K562 (cell line): Measurements from ENCODE around the gene DMD. TPM values are rescaled to one million over a fixed set of nuclear protein-coding genes. Genes with fewer than 3 reads are reported as not detected.

Experiments used
- BRD9 ChIP-seq: fragments of 450-650 bp; IDR thresholded peaks from 2 replicates; pipeline ENCODE4 v1.6.1; 2018; ENCODE audit warnings: low read depth; ENCODE audit not compliant: partially characterized antibody
- CREM ChIP-seq: IDR thresholded peaks from 2 replicates; pipeline ENCODE4 v1.6.1; 2014; ENCODE audit warnings: antibody characterized with exemption, low read depth
- HMGN3 ChIP-seq: IDR thresholded peaks from 2 replicates; pipeline ENCODE4 v1.6.1; 2011; ENCODE audit warnings: borderline replicate concordance, low read depth, mild to moderate bottlenecking, mixed read lengths, low read length; ENCODE audit not compliant: insufficient read length; ENCODE audit errors: extremely low read depth
- ILF3 ChIP-seq: fragments of 450-650 bp; IDR thresholded peaks from 2 replicates; pipeline ENCODE4 v1.6.1; 2018; ENCODE audit warnings: antibody characterized with exemption, mild to moderate bottlenecking, moderate library complexity, borderline replicate concordance
- PHB2 ChIP-seq: fragments of 450-650 bp; IDR thresholded peaks from 2 replicates; pipeline ENCODE4 v1.6.1; 2017; ENCODE audit warnings: low read depth
- POLR2H ChIP-seq: IDR thresholded peaks from 2 replicates; pipeline ENCODE4 v1.6.1; 2016; ENCODE audit warnings: missing genetic modification characterization, low read depth, mild to moderate bottlenecking, control low read depth, missing compliant biosample characterization, moderate library complexity
- TAF7 ChIP-seq: fragments of 450-650 bp; IDR thresholded peaks from 2 replicates; pipeline ENCODE4 v1.6.1; 2016; ENCODE audit warnings: missing genetic modification characterization, missing compliant biosample characterization
- TCFL5 ChIP-seq: fragments of 250-450 bp; sonication (Bioruptor Pico); conservative IDR thresholded peaks from 2 replicates; pipeline ENCODE4 v1.6.1; 2021; ENCODE audit warnings: mild to moderate bottlenecking, moderate library complexity, matching md5 sums
- polyA plus RNA-seq, 8 experiments: library from polyadenylated mRNA; depleted of rRNA in 4 of 8; stranded (reverse) in 5 of 8; unstranded in 3 of 8; fragments of >200 nt; fragmentation: Nextera tagmentation in 2 of 8; fragmentation: Illumina TruSeq in 1 of 8; extraction: Ambion mirVana in 2 of 8; extraction: Trizol in 1 of 8; gene quantifications; 2 replicates each; pipeline versions ENCODE4 v1.2.1 to v1.2.3, GENCODE V29; 2011 to 2014; ENCODE audit warnings: inconsistent platforms in 1 of 8, missing spikeins in 1 of 8
- total RNA-seq, 7 experiments: library from RNA; depleted of rRNA in 6 of 7; stranded (reverse); fragments of >200 nt in 6 of 7; fragmentation: Illumina TruSeq in 2 of 7; extraction: Trizol in 2 of 7; gene quantifications; 2 replicates each; pipeline versions ENCODE4 v1.2.1 to v1.2.3, GENCODE V29; 2011 to 2021; ENCODE audit warnings: low replicate concordance in 1 of 7
- TF ChIP-seq, protein P1 (sequence below): sonication (generic); formaldehyde crosslinking; IDR thresholded peaks from 2 replicates; pipeline ENCODE4 v1.8.0; 2023; ENCODE audit warnings: mild to moderate bottlenecking, missing genetic modification reagents
- TF ChIP-seq, protein P2 (sequence below): fragments of 450-650 bp; IDR thresholded peaks from 2 replicates; pipeline ENCODE4 v1.6.1; 2016; ENCODE audit warnings: mild to moderate bottlenecking, moderate library complexity
- TF ChIP-seq, protein P3 (sequence below): fragments of 250-450 bp; sonication (Bioruptor Pico); IDR thresholded peaks from 2 replicates; pipeline ENCODE4 v1.5.0; 2021; ENCODE audit warnings: mild to moderate bottlenecking, borderline replicate concordance

The DMD gene
- total and polyA plus RNA-seq, 9 of the 15 experiments (the other 6 are each of a cell fraction or from before 2014, with no cell fraction given) = 3.8 to 20.4 (median 11.4) TPM

DNA sequence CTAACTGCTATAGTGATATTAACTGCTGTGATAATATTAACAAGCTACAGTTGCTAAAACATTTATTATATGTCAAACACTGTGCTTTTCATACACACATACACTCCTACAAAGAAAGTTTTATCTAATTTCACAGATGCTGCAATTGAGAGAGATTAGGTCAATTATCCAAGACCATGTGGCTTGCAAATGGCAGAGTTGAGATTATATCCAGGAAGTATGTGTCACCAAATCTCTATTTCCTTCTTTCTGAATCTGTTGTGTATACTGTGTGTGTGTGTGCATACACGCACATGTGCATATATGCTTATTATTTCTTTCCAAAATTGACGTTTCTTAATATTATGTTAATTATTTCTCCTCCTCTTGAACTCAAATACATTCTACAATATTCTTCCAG, 1363.6 kb downstream of the DMD start (continued):
- TF ChIP-seq, protein P1, sequence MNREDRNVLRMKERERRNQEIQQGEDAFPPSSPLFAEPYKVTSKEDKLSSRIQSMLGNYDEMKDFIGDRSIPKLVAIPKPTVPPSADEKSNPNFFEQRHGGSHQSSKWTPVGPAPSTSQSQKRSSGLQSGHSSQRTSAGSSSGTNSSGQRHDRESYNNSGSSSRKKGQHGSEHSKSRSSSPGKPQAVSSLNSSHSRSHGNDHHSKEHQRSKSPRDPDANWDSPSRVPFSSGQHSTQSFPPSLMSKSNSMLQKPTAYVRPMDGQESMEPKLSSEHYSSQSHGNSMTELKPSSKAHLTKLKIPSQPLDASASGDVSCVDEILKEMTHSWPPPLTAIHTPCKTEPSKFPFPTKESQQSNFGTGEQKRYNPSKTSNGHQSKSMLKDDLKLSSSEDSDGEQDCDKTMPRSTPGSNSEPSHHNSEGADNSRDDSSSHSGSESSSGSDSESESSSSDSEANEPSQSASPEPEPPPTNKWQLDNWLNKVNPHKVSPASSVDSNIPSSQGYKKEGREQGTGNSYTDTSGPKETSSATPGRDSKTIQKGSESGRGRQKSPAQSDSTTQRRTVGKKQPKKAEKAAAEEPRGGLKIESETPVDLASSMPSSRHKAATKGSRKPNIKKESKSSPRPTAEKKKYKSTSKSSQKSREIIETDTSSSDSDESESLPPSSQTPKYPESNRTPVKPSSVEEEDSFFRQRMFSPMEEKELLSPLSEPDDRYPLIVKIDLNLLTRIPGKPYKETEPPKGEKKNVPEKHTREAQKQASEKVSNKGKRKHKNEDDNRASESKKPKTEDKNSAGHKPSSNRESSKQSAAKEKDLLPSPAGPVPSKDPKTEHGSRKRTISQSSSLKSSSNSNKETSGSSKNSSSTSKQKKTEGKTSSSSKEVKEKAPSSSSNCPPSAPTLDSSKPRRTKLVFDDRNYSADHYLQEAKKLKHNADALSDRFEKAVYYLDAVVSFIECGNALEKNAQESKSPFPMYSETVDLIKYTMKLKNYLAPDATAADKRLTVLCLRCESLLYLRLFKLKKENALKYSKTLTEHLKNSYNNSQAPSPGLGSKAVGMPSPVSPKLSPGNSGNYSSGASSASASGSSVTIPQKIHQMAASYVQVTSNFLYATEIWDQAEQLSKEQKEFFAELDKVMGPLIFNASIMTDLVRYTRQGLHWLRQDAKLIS (CRISPR knock-in tag) = no peak
- TF ChIP-seq ILF3 = no peak
- TF ChIP-seq, protein P2, sequence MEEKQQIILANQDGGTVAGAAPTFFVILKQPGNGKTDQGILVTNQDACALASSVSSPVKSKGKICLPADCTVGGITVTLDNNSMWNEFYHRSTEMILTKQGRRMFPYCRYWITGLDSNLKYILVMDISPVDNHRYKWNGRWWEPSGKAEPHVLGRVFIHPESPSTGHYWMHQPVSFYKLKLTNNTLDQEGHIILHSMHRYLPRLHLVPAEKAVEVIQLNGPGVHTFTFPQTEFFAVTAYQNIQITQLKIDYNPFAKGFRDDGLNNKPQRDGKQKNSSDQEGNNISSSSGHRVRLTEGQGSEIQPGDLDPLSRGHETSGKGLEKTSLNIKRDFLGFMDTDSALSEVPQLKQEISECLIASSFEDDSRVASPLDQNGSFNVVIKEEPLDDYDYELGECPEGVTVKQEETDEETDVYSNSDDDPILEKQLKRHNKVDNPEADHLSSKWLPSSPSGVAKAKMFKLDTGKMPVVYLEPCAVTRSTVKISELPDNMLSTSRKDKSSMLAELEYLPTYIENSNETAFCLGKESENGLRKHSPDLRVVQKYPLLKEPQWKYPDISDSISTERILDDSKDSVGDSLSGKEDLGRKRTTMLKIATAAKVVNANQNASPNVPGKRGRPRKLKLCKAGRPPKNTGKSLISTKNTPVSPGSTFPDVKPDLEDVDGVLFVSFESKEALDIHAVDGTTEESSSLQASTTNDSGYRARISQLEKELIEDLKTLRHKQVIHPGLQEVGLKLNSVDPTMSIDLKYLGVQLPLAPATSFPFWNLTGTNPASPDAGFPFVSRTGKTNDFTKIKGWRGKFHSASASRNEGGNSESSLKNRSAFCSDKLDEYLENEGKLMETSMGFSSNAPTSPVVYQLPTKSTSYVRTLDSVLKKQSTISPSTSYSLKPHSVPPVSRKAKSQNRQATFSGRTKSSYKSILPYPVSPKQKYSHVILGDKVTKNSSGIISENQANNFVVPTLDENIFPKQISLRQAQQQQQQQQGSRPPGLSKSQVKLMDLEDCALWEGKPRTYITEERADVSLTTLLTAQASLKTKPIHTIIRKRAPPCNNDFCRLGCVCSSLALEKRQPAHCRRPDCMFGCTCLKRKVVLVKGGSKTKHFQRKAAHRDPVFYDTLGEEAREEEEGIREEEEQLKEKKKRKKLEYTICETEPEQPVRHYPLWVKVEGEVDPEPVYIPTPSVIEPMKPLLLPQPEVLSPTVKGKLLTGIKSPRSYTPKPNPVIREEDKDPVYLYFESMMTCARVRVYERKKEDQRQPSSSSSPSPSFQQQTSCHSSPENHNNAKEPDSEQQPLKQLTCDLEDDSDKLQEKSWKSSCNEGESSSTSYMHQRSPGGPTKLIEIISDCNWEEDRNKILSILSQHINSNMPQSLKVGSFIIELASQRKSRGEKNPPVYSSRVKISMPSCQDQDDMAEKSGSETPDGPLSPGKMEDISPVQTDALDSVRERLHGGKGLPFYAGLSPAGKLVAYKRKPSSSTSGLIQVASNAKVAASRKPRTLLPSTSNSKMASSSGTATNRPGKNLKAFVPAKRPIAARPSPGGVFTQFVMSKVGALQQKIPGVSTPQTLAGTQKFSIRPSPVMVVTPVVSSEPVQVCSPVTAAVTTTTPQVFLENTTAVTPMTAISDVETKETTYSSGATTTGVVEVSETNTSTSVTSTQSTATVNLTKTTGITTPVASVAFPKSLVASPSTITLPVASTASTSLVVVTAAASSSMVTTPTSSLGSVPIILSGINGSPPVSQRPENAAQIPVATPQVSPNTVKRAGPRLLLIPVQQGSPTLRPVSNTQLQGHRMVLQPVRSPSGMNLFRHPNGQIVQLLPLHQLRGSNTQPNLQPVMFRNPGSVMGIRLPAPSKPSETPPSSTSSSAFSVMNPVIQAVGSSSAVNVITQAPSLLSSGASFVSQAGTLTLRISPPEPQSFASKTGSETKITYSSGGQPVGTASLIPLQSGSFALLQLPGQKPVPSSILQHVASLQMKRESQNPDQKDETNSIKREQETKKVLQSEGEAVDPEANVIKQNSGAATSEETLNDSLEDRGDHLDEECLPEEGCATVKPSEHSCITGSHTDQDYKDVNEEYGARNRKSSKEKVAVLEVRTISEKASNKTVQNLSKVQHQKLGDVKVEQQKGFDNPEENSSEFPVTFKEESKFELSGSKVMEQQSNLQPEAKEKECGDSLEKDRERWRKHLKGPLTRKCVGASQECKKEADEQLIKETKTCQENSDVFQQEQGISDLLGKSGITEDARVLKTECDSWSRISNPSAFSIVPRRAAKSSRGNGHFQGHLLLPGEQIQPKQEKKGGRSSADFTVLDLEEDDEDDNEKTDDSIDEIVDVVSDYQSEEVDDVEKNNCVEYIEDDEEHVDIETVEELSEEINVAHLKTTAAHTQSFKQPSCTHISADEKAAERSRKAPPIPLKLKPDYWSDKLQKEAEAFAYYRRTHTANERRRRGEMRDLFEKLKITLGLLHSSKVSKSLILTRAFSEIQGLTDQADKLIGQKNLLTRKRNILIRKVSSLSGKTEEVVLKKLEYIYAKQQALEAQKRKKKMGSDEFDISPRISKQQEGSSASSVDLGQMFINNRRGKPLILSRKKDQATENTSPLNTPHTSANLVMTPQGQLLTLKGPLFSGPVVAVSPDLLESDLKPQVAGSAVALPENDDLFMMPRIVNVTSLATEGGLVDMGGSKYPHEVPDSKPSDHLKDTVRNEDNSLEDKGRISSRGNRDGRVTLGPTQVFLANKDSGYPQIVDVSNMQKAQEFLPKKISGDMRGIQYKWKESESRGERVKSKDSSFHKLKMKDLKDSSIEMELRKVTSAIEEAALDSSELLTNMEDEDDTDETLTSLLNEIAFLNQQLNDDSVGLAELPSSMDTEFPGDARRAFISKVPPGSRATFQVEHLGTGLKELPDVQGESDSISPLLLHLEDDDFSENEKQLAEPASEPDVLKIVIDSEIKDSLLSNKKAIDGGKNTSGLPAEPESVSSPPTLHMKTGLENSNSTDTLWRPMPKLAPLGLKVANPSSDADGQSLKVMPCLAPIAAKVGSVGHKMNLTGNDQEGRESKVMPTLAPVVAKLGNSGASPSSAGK = peak; percentile 28; the same call in 1 of the 2 replicates
- TF ChIP-seq POLR2H (tag) = no peak
- TF ChIP-seq, protein P3, sequence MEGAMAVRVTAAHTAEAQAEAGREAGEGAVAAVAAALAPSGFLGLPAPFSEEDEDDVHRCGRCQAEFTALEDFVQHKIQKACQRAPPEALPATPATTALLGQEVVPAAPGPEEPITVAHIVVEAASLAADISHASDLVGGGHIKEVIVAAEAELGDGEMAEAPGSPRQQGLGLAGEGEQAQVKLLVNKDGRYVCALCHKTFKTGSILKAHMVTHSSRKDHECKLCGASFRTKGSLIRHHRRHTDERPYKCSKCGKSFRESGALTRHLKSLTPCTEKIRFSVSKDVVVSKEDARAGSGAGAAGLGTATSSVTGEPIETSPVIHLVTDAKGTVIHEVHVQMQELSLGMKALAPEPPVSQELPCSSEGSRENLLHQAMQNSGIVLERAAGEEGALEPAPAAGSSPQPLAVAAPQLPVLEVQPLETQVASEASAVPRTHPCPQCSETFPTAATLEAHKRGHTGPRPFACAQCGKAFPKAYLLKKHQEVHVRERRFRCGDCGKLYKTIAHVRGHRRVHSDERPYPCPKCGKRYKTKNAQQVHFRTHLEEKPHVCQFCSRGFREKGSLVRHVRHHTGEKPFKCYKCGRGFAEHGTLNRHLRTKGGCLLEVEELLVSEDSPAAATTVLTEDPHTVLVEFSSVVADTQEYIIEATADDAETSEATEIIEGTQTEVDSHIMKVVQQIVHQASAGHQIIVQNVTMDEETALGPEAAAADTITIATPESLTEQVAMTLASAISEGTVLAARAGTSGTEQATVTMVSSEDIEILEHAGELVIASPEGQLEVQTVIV (CRISPR knock-in tag) = no peak
- TF ChIP-seq HMGN3 = no peak
- TF ChIP-seq TAF7 (tag) = no peak
- TF ChIP-seq CREM = no peak
- TF ChIP-seq BRD9 = no peak
- TF ChIP-seq PHB2 = no peak
- TF ChIP-seq TCFL5 (CRISPR knock-in tag) = no peak
